ENCODE data around the gene EPG5. TPM values are rescaled to one million over a fixed set of nuclear protein-coding genes. Genes with fewer than 3 reads are reported as not detected.

Gene EPG5
- total RNA-seq, 2 experiments from 2014 or later = 4.8 to 8.7 TPM

DNA sequence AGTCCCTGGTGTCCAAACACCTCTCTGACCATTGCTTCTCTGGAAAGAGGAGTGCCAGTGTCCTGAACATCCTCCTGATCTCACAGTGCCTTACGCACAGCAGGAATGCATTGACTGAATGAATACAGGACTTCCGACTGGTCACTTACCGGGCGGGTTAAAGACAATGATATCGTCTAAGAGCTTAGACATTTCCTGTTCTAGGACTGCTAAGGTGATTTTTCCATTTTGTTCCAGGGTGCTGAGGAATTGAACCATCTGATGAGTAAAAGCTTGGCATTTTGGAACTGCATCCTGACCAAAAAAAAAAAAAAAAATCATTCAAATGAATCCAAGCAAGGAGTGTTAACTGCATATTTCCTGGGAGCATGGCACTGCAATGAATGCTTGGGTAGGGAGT is 101.7 kb downstream of the EPG5 start:
- Histone ChIP-seq H3K4me2 (ENCODE audit: low read length) (no peak overlapping the region), H3K9me2 (ENCODE audit: insufficient read depth, low read length) (no peaks in the 10 kb centered on the region), H3K79me2 (ENCODE audit: insufficient read depth, low read depth, low read length) (no peaks in the 10 kb centered on the region), H2AFZ (ENCODE audit: low read length) (no peak overlapping the region), H3K4me3 (ENCODE audit: low read depth, low read length, poor library complexity, severe bottlenecking) (no peak overlapping the region), H3K27ac (ENCODE audit: low read depth, low read length, poor library complexity, severe bottlenecking) (no peak overlapping the region), H3K4me1 (ENCODE audit: insufficient read depth, low read length, poor library complexity, severe bottlenecking) (no peaks in the 10 kb centered on the region), H3K9me3 (ENCODE audit: low read length) (no peaks in the 10 kb centered on the region), H3K36me3 (ENCODE audit: insufficient read depth, low read length) (peaks cover 16% of the 10 kb centered on the region), H4K20me1 (ENCODE audit: insufficient read depth, low read length) (no peaks in the 10 kb centered on the region)
- no peak for DNase-seq (ENCODE audit: low spot score)
- no TSS peak for BruUV-seq (replicated peaks)
- ChIA-PET POLR2A (interaction anchor here (0.7 kb wide), 1 partner anchor 81 kb away, joined by 3 read pairs; no protein-coding TSS in a partner anchor), CTCF (ENCODE audit: unreplicated experiment) (no interaction called here)
- intact Hi-C loops (cut with micrococcal nuclease; ENCODE audit: unreplicated experiment) = no loop called here
- no peak for TF ChIP-seq EZH2phosphoT487 (IDR thresholded peaks at IDR 0.05; ENCODE audit: borderline replicate concordance, low read depth, low read length)
- TF ChIP-seq, protein P1, sequence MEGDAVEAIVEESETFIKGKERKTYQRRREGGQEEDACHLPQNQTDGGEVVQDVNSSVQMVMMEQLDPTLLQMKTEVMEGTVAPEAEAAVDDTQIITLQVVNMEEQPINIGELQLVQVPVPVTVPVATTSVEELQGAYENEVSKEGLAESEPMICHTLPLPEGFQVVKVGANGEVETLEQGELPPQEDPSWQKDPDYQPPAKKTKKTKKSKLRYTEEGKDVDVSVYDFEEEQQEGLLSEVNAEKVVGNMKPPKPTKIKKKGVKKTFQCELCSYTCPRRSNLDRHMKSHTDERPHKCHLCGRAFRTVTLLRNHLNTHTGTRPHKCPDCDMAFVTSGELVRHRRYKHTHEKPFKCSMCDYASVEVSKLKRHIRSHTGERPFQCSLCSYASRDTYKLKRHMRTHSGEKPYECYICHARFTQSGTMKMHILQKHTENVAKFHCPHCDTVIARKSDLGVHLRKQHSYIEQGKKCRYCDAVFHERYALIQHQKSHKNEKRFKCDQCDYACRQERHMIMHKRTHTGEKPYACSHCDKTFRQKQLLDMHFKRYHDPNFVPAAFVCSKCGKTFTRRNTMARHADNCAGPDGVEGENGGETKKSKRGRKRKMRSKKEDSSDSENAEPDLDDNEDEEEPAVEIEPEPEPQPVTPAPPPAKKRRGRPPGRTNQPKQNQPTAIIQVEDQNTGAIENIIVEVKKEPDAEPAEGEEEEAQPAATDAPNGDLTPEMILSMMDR (conservative IDR thresholded peaks at IDR 0.05; ENCODE audit: low read length) = no peak

DNA sequence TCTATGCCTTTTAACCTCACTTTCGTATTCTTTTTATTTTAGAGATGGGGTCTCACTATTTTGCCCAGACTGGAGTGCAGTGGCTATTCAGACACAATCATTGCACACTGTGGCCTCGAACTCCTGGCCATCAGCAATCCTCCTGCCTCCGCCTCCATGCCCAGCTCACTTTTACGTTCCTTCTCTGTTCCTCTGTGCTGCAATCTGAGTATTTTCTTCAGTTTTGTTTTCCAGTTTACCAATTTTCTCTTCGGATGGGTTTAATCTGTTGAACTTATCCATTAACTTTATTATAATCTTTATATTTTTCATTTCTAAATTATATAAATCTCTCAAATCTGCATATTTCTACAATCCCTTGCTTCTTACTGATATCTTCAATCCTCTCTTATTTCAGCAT is 103.0 kb downstream of the EPG5 start:
- no peak for DNase-seq (ENCODE audit: low spot score)
- no TSS peak for BruUV-seq (replicated peaks)
- H2AFZ ChIP-seq (ENCODE audit: low read length) = no peak overlapping the region
- H3K9me2 ChIP-seq (ENCODE audit: insufficient read depth, low read length) = no peaks in the 10 kb centered on the region
- no peaks in the 10 kb centered on the region for H4K20me1 ChIP-seq (ENCODE audit: insufficient read depth, low read length)
- intact Hi-C loops (cut with micrococcal nuclease; ENCODE audit: unreplicated experiment) = no loop called here
- H3K36me3 ChIP-seq (ENCODE audit: insufficient read depth, low read length) = peaks cover 20% of the 10 kb centered on the region
- ChIA-PET CTCF (ENCODE audit: unreplicated experiment) (no interaction called here), POLR2A (no interaction called here)
- H3K4me2 ChIP-seq (ENCODE audit: low read length) = no peak overlapping the region
- no peaks in the 10 kb centered on the region for H3K9me3 ChIP-seq (ENCODE audit: low read length)
- no peaks in the 10 kb centered on the region for H3K79me2 ChIP-seq (ENCODE audit: insufficient read depth, low read depth, low read length)
- no peak overlapping the region for H3K27ac ChIP-seq (ENCODE audit: low read depth, low read length, poor library complexity, severe bottlenecking)
- TF ChIP-seq, protein P1 (conservative IDR thresholded peaks at IDR 0.05; ENCODE audit: low read length) = no peak
- TF ChIP-seq EZH2phosphoT487 (IDR thresholded peaks at IDR 0.05; ENCODE audit: borderline replicate concordance, low read depth, low read length) = no peak
- no peaks in the 10 kb centered on the region for H3K4me1 ChIP-seq (ENCODE audit: insufficient read depth, low read length, poor library complexity, severe bottlenecking)
- no peak overlapping the region for H3K4me3 ChIP-seq (ENCODE audit: low read depth, low read length, poor library complexity, severe bottlenecking)

DNA sequence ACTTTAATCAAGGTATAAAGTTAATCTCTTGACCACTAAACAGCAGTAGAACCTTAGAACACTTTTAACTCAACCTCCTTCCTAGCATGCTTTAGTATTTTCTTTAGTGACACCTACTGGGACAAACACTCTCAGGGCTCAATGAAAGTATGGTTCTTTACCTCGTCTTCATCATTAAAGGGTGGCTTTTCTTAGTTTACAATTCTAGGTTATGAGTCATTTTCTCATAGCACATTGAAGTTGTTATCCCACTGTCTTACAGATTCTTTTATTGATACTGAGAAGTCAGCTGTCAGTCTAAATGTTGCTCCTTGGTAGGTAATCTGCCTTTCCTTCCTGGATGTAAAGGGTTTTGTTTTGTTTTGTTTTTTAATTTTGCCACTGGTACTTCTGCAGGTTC is 103.7 kb downstream of the EPG5 start:
- no TSS peak for BruUV-seq (replicated peaks)
- POLR2A ChIA-PET = no interaction called here
- H2AFZ ChIP-seq (ENCODE audit: low read length) = no peak overlapping the region

More for the DNA sequence above, 103.7 kb downstream of the EPG5 start:
- Histone ChIP-seq H3K4me3 (ENCODE audit: low read depth, low read length, poor library complexity, severe bottlenecking) (no peak overlapping the region), H3K9me2 (ENCODE audit: insufficient read depth, low read length) (no peaks in the 10 kb centered on the region), H3K79me2 (ENCODE audit: insufficient read depth, low read depth, low read length) (no peaks in the 10 kb centered on the region), H3K4me2 (ENCODE audit: low read length) (no peak overlapping the region), H3K36me3 (ENCODE audit: insufficient read depth, low read length) (peaks cover 20% of the 10 kb centered on the region), H4K20me1 (ENCODE audit: insufficient read depth, low read length) (no peaks in the 10 kb centered on the region), H3K9me3 (ENCODE audit: low read length) (no peaks in the 10 kb centered on the region), H3K4me1 (ENCODE audit: insufficient read depth, low read length, poor library complexity, severe bottlenecking) (no peaks in the 10 kb centered on the region), H3K27ac (ENCODE audit: low read depth, low read length, poor library complexity, severe bottlenecking) (no peak overlapping the region)
- TF ChIP-seq, protein P1 (conservative IDR thresholded peaks at IDR 0.05; ENCODE audit: low read length) = no peak
- no peak for TF ChIP-seq EZH2phosphoT487 (IDR thresholded peaks at IDR 0.05; ENCODE audit: borderline replicate concordance, low read depth, low read length)
- no peak for DNase-seq (ENCODE audit: low spot score)
- CTCF ChIA-PET (ENCODE audit: unreplicated experiment) = no interaction called here
- intact Hi-C loops (cut with micrococcal nuclease; ENCODE audit: unreplicated experiment) = no loop called here
